Measurements from ENCODE around the gene B3GNT9. TPM values are rescaled to one million over a fixed set of nuclear protein-coding genes. Genes with fewer than 3 reads are reported as not detected.

Gene B3GNT9
- polyA plus RNA-seq, 1 donor = 5.5 TPM

- peaks cover 39% of the 10 kb centered on the region for H3K4me1 ChIP-seq (ENCODE audit: control insufficient read depth, insufficient read depth, low read length)
- WGBS (ENCODE audit: insufficient coverage, low lambda C conversion rate) = no CpG with 5 or more reads among the region's 34 CpGs
- H3K9me3 ChIP-seq (ENCODE audit: control insufficient read depth, low read depth, low read length) = peaks cover 17% of the 10 kb centered on the region
- peak overlapping the region; percentile 98 for H3K4me3 ChIP-seq (ENCODE audit: low read length)
- peaks cover 84% of the 10 kb centered on the region for H3K27me3 ChIP-seq (ENCODE audit: control insufficient read depth, insufficient read depth, low read length)
- peak overlapping the region; percentile 16 for H3K27ac ChIP-seq (ENCODE audit: low read length)
- DNase-seq = peak in 1 of 2 donors; percentile 65
- no peaks in the 10 kb centered on the region for H3K36me3 ChIP-seq (ENCODE audit: control insufficient read depth, insufficient read depth, low read length)
Measured at GRCh38 chr16:67158637-67159600, 8.1 kb upstream of the B3GNT9 start.

DNA sequence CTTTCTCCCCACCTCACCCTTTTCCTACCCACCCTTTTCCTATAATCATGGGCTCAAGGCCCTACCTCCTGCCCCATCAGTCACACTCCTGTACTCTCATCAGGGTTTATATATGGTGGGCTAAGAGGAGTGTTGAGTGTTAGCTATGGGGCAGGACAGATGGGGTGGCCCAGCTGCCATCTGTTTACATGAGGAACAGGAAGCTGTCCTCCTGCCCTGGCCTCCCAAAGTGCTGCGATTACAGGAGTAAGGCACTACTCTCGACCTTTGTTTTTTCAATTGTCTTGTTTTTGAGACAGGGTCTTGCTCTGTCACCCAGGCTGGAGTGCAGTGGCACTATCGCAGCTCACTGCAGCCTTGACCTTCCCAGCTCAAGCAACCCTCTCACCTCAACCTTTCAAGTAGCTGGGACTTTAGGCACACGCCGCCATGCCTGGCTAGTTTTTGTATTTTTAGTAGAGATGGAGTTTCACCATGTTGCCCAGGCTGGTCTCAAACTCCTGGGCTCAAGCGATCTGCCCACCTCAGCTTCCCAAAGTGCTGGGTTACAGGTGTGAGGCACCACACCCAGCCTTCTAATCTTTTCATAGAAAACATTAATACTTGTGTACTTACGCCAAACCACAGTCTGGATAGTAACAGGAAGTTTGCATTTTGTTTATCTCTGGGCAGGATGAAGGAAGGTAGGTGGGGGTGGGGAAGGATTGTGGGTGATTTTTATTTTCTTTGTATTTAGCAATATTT lies 7.3 kb upstream of the B3GNT9 start:
- WGBS (ENCODE audit: insufficient coverage, low lambda C conversion rate) = no CpG with 5 or more reads among the region's 7 CpGs
- Histone ChIP-seq H3K4me1 (ENCODE audit: control insufficient read depth, insufficient read depth, low read length) (peaks cover 34% of the 10 kb centered on the region), H3K9me3 (ENCODE audit: control insufficient read depth, low read depth, low read length) (peaks cover 12% of the 10 kb centered on the region), H3K27ac (ENCODE audit: low read length) (no peak overlapping the region), H3K4me3 (ENCODE audit: low read length) (no peak overlapping the region), H3K27me3 (ENCODE audit: control insufficient read depth, insufficient read depth, low read length) (peaks cover 81% of the 10 kb centered on the region), H3K36me3 (ENCODE audit: control insufficient read depth, insufficient read depth, low read length) (no peaks in the 10 kb centered on the region)
- no peak for DNase-seq

DNA sequence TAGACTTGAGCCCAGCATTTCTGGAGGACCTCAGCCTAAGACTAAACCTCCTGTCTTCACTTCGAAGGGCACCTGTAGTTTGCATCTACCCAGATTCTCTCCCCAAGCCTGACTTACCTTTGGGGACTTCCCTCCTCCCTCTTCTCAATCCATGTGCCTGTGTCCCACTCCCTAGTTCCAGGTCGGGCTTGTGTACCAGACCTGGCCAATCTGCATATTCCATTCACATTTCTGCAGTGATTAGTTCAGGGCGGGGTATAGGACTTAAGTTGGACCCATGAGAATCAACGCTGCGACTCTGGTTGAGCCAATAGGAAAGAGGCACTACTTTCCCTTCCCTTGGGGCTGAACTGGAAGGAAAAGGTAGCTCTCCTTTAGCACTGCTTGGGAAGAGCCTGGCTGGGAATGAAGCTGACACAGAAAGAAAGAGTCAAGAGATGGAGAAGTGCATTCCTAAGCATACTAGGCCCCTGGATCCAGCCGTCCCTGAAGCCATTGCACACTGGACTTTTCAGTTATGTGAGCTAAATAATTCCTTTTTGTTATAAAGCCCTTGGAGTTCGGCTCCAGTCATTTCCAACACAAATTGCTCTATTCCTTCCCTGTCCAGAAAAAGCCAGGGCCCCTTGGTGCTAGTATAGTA lies 6.4 kb upstream of the B3GNT9 start:
- Histone ChIP-seq H3K4me1 (ENCODE audit: control insufficient read depth, insufficient read depth, low read length) (peaks cover 29% of the 10 kb centered on the region), H3K9me3 (ENCODE audit: control insufficient read depth, low read depth, low read length) (peaks cover 7% of the 10 kb centered on the region), H3K4me3 (ENCODE audit: low read length) (no peak overlapping the region), H3K27me3 (ENCODE audit: control insufficient read depth, insufficient read depth, low read length) (peaks cover 79% of the 10 kb centered on the region), H3K27ac (ENCODE audit: low read length) (no peak overlapping the region), H3K36me3 (ENCODE audit: control insufficient read depth, insufficient read depth, low read length) (no peaks in the 10 kb centered on the region)
- no peak for DNase-seq
- WGBS (ENCODE audit: insufficient coverage, low lambda C conversion rate) = no CpG with 5 or more reads among the region's 7 CpGs

- peaks cover 4% of the 10 kb centered on the region for H3K9me3 ChIP-seq (ENCODE audit: control insufficient read depth, low read depth, low read length)
- H3K27me3 ChIP-seq (ENCODE audit: control insufficient read depth, insufficient read depth, low read length) = peaks cover 78% of the 10 kb centered on the region
- peaks cover 23% of the 10 kb centered on the region for H3K4me1 ChIP-seq (ENCODE audit: control insufficient read depth, insufficient read depth, low read length)
- H3K27ac ChIP-seq (ENCODE audit: low read length) = no peak overlapping the region
- DNase-seq = peak in 1 of 2 donors; percentile 40
- WGBS (ENCODE audit: insufficient coverage, low lambda C conversion rate) = 0% methylated on average over 3 of the region's 15 CpGs
- H3K4me3 ChIP-seq (ENCODE audit: low read length) = no peak overlapping the region
- H3K36me3 ChIP-seq (ENCODE audit: control insufficient read depth, insufficient read depth, low read length) = no peaks in the 10 kb centered on the region
Measured at GRCh38 chr16:67156143-67156844, 5.5 kb upstream of the B3GNT9 start.

DNA sequence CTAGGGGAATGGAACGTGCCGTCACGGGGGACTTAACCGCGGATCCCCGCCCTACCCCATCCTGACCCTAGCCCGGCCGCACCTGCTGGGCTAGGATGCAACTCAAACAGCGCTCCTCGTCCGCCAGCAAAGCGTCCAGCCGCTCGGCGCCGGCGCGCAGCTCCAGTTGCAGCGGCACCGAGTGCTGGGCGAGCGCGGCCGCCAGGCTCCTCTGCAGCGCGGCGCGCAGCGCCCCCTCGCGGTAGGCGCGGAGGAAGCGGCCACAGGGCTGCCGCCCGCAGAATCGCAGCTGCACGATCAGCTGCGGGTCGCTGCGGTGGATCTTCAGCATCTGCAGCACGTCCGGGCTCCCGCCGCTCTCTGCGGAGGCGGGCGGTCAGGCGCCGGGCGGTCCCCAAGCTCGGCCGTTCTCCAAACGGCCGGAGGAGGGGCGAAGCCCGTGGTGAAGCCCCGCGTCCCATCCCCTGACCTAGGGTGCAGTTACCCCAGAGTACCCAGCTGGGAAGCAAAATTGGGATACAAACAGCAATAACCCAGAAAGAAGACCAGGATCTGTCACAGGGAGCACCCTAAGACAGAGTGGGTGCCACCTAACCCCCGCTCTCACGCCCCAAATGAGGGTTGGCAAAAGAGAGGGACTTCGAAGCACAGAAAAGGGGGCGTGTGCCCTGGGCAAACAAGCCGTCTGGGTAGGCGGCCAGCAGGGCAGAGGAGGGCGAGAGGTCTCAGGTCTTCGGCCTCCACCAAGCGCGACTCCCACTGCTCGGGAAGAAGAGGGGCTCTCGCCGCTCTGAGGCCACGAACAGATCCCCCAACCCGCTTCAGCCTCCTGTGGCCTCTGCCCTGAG lies 4.7 kb upstream of the B3GNT9 start:
- Histone ChIP-seq H3K27ac (ENCODE audit: low read length) (no peak overlapping the region), H3K4me1 (ENCODE audit: control insufficient read depth, insufficient read depth, low read length) (peaks cover 23% of the 10 kb centered on the region), H3K9me3 (ENCODE audit: control insufficient read depth, low read depth, low read length) (peaks cover 4% of the 10 kb centered on the region), H3K36me3 (ENCODE audit: control insufficient read depth, insufficient read depth, low read length) (no peaks in the 10 kb centered on the region), H3K27me3 (ENCODE audit: control insufficient read depth, insufficient read depth, low read length) (peaks cover 79% of the 10 kb centered on the region), H3K4me3 (ENCODE audit: low read length) (no peak overlapping the region)
- DNase-seq = peak; percentile 71 to 73
- WGBS (ENCODE audit: insufficient coverage, low lambda C conversion rate) = no CpG with 5 or more reads among the region's 74 CpGs

- H3K4me1 ChIP-seq (ENCODE audit: control insufficient read depth, insufficient read depth, low read length) = peaks cover 23% of the 10 kb centered on the region
- no CpG with 5 or more reads among the region's 61 CpGs for WGBS (ENCODE audit: insufficient coverage, low lambda C conversion rate)
- H3K4me3 ChIP-seq (ENCODE audit: low read length) = no peak overlapping the region
- H3K27me3 ChIP-seq (ENCODE audit: control insufficient read depth, insufficient read depth, low read length) = peaks cover 80% of the 10 kb centered on the region
- no peak for DNase-seq
- no peak overlapping the region for H3K27ac ChIP-seq (ENCODE audit: low read length)
- no peaks in the 10 kb centered on the region for H3K36me3 ChIP-seq (ENCODE audit: control insufficient read depth, insufficient read depth, low read length)
- peaks cover 5% of the 10 kb centered on the region for H3K9me3 ChIP-seq (ENCODE audit: control insufficient read depth, low read depth, low read length)
Measured at GRCh38 chr16:67154578-67155294, 3.9 kb upstream of the B3GNT9 start.

DNA sequence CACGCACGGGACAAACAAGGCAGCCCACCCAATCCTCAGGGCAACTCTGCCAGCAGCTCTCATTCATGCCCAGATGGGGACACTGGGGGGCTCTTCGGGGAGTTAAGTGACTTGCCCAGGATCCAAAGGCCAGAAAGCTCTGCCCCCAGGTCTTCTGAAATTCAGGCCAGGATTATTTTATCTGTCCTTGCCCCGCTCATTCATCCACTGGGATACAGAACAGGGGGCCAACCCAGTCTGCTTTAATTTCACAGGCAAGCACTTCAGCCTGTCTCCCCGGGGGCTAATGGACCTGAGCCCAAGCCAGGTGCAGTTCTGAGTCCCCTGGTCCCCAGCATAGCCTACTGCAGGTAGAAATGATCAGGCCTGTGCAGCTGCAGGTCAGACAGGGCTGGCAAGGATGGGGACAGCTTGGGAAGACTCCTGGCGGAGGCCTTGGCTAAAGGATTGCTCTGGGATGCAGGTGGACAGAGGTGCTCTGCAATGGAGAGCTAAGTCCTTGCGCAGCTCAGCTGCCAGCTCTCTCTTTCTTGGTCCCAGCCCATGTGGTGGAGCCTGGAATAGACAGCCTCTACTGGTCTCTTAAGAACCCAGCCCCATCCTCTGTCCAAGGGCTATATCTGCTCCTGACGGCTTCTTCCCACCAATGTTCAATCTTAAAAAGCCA lies 766 bp upstream of the B3GNT9 start:
- Histone ChIP-seq H3K36me3 (ENCODE audit: control insufficient read depth, insufficient read depth, low read length) (peaks cover 13% of the 10 kb centered on the region), H3K4me1 (ENCODE audit: control insufficient read depth, insufficient read depth, low read length) (peaks cover 15% of the 10 kb centered on the region), H3K27me3 (ENCODE audit: control insufficient read depth, insufficient read depth, low read length) (peaks cover 67% of the 10 kb centered on the region), H3K9me3 (ENCODE audit: control insufficient read depth, low read depth, low read length) (peaks cover 12% of the 10 kb centered on the region), H3K27ac (ENCODE audit: low read length) (no peak overlapping the region), H3K4me3 (ENCODE audit: low read length) (no peak overlapping the region)
- DNase-seq = no peak
- 20% methylated on average over 1 of the region's 8 CpGs for WGBS (ENCODE audit: insufficient coverage, low lambda C conversion rate)

- H3K9me3 ChIP-seq (ENCODE audit: control insufficient read depth, low read depth, low read length) = peaks cover 12% of the 10 kb centered on the region
- no CpG with 5 or more reads among the region's 94 CpGs for WGBS (ENCODE audit: insufficient coverage, low lambda C conversion rate)
- peak; percentile 54 to 68 for DNase-seq
- peaks cover 6% of the 10 kb centered on the region for H3K4me1 ChIP-seq (ENCODE audit: control insufficient read depth, insufficient read depth, low read length)
- peaks cover 26% of the 10 kb centered on the region for H3K36me3 ChIP-seq (ENCODE audit: control insufficient read depth, insufficient read depth, low read length)
- peak overlapping the region; percentile 73 for H3K27ac ChIP-seq (ENCODE audit: low read length)
- peak overlapping the region; percentile 38 for H3K4me3 ChIP-seq (ENCODE audit: low read length)
- H3K27me3 ChIP-seq (ENCODE audit: control insufficient read depth, insufficient read depth, low read length) = peaks cover 55% of the 10 kb centered on the region
Measured at GRCh38 chr16:67150047-67150832, 558 bp downstream of the B3GNT9 start.

Data from large intestine (tissue), 3 donors.